ENCODE results near the gene LMNTD1.
"Not testable (repeated sequence)": the region's sequence is repeated elsewhere in the genome, so short reads cannot be mapped to it uniquely, and the experiment has no call there.

Gene LMNTD1

DNA sequence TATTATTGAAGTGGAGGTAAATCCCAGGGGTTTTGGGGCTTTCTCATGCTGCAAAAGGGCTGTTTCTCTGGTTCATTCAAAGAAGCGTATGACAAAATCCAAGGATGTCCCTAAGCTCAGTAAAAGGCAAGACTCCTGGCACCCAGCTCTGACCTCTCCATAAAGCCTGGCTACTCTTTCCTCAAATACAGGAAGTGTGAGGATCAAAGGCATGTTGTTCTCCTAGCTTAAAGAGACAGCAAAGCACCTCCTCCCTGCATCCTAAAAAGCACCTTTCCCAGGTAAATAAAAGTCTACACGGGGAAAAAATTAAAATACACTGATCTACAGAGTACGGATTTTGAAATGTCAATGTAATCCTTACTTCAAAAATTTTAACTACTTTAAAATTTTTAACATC is 118.6 kb downstream of the LMNTD1 start:
- H3K4me3 ChIP-seq (replicated peaks; ENCODE audit: low read depth, low read length) = no peak overlapping the region
- DNase-seq (ENCODE audit: low read depth) = no peak
- TF ChIP-seq, protein P1, sequence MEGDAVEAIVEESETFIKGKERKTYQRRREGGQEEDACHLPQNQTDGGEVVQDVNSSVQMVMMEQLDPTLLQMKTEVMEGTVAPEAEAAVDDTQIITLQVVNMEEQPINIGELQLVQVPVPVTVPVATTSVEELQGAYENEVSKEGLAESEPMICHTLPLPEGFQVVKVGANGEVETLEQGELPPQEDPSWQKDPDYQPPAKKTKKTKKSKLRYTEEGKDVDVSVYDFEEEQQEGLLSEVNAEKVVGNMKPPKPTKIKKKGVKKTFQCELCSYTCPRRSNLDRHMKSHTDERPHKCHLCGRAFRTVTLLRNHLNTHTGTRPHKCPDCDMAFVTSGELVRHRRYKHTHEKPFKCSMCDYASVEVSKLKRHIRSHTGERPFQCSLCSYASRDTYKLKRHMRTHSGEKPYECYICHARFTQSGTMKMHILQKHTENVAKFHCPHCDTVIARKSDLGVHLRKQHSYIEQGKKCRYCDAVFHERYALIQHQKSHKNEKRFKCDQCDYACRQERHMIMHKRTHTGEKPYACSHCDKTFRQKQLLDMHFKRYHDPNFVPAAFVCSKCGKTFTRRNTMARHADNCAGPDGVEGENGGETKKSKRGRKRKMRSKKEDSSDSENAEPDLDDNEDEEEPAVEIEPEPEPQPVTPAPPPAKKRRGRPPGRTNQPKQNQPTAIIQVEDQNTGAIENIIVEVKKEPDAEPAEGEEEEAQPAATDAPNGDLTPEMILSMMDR (IDR thresholded peaks at IDR 0.05; ENCODE audit: low read length, missing control alignments) = no peak

DNA sequence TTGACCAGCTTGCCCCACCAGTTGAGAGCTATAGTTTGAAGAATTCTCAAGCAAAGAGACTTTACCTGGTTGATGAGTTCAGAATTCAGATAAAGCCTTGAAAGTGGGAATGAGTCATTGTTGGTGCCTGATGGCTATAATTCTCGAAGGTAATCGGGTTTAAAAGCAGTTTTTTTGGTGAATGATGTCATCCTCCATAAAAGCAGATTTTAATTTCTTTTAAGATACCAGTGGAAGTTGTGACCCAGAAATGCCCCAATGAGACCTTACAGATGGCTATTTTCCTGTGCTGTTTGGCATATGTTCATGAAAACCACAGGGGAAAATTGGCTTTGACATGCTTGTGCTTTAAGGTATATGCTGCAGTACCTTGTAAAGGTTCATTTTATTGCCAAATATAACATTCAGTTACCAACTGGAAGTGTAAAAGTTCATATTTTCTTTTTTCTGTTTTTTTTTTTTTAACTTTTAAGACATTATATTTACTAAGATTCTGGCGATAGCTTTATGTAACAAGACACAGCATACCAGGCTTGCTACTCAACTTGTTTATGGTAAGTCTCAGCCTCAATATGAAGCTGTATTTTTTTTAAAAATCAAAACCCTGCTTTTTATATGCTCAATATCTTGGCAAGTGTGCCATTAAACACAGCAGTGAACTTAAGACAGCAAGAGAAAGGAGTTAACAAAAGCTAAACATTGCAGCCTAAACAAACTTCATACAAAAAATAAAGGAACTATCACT is 119.3 kb downstream of the LMNTD1 start:
- DNase-seq (ENCODE audit: low read depth) = no peak
- H3K4me3 ChIP-seq (replicated peaks; ENCODE audit: low read depth, low read length) = no peak overlapping the region
- TF ChIP-seq, protein P1 (IDR thresholded peaks at IDR 0.05; ENCODE audit: low read length, missing control alignments) = no peak

DNA sequence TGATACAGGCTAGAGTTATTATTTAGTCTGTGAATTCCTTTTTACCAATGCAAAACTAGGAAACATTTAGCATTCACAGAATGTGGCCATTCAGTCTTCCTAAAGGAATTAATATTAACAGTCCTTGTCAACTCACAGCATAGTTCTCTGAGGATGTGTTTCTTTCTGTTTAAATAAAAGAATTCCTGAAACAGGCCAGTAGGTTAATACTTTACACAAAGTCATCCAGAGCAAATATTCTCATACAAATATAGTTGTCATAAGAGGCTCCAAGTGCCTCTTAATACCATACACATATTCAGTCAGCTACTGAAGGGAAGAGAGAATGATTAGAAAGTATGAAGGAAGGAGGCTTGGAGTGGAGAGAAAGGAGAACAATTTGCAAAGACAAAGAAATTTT is 120.1 kb downstream of the LMNTD1 start:
- DNase-seq (ENCODE audit: low read depth) = no peak
- no peak overlapping the region for H3K4me3 ChIP-seq (replicated peaks; ENCODE audit: low read depth, low read length)
- TF ChIP-seq, protein P1 (IDR thresholded peaks at IDR 0.05; ENCODE audit: low read length, missing control alignments) = no peak

DNA sequence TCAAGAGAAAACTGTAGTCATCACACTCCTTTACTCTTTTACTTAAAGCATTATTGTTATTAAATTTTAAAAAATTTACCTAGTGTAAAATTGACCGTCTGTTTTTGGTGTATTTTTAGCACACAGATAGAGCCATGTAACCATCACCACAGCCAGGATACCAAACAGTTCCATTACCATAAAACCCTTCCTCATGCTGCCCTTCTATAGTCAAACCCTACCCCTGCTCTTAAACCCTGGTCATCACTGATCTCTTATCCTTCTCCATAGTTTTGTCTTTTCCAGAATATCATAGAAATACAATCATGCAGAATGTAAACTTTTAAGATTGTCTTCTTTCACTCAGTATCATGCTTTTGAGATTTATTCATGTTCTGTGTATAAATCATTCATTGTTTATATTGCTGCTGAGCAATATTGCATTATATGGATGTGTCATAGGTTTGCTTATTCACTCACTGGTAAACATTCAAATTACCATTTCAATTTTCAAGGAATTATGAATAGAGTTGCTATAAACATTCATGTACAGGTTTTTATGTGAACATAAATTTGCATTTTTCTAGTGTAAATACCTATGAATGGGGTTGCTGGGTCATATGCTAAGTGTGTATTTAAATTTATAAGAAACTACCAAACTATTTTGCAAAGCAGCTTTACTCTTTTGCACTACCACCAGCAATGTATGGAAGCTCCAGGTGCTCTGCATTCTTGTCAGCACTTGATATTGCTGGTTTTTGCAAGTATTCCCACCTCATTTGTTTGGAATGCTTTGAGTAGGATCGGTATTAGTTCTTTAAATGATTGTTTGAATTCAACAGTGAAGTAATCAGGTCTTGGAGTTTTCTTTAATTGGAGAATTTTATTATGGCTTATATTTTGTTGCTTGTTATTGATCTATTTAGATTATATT is 125.5 kb downstream of the LMNTD1 start:
- no peak for DNase-seq (ENCODE audit: low read depth)
- TF ChIP-seq, protein P1 (IDR thresholded peaks at IDR 0.05; ENCODE audit: low read length, missing control alignments) = no peak
- no peak overlapping the region for H3K4me3 ChIP-seq (replicated peaks; ENCODE audit: low read depth, low read length)

DNA sequence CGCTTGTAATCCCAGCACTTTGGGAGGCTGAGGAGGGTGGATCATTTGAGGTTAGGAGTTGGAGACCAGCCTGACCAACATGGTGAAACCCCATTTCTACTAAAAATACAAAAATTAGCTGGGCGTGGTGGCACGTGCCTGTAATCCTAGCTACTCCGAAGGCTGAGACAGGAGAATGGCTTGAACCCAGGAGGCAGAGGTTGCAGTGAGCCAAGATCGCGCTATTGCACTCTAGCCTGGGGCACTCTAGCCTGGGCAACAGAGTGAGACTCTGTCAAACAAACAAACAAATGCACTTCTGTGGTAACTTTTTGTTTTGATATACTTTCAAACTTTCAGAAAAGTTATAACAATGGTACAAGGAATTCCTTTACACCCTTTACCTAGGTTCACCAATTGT is 126.3 kb downstream of the LMNTD1 start:
- not testable (repeated sequence) for DNase-seq (ENCODE audit: low read depth); H3K4me3 ChIP-seq (replicated peaks; ENCODE audit: low read depth, low read length)

Data from fibroblast of pulmonary artery (primary cell).